Gastrocnemius medialis (tissue), 4 donors: Measurements from ENCODE around the gene ZNF716. TPM values are rescaled to one million over a fixed set of nuclear protein-coding genes. Genes with fewer than 3 reads are reported as not detected.

Source experiments
- ATAC-seq, 2 donors: fragments of 150-250 bp; one replicate each; pipeline ENCODE4 v1.9.1; 2016
- DNase-seq, 2 donors: peaks; one replicate each; pipeline ENCODE4 v3.0.0-alpha.2; 2019
- H3K27ac ChIP-seq, 4 donors: fragments of 200-600 bp; sonication (generic); 1 replicate in 1 of 4; 2 replicates in 3 of 4; pipeline ENCODE4 v1.5.1; 2016 to 2018; ENCODE audit warnings: mild to moderate bottlenecking in 2 of 4, moderate library complexity in 1 of 4
- H3K27me3 ChIP-seq, 3 donors: fragments of 200-600 bp; sonication (generic) in 2 of 3; 1 replicate in 1 of 3; 2 replicates in 2 of 3; pipeline versions ENCODE4 v1.5.1 to v1.6.0; 2016 to 2019; ENCODE audit warnings: mild to moderate bottlenecking in 1 of 3, moderate library complexity in 1 of 3
- H3K36me3 ChIP-seq, 2 donors: fragments of 200-600 bp; sonication (generic) in 1 of 2; one replicate each; pipeline ENCODE4 v1.5.1; 2017 to 2018
- H3K4me1 ChIP-seq, 2 donors: fragments of 200-600 bp; sonication (generic) in 1 of 2; one replicate each; pipeline ENCODE4 v1.5.1; 2016 to 2017; ENCODE audit warnings: mild to moderate bottlenecking in 2 of 2
- H3K4me3 ChIP-seq, 4 donors: fragments of 200-600 bp; sonication (generic) in 3 of 4; 1 replicate in 1 of 4; 2 replicates in 3 of 4; pipeline ENCODE4 v1.5.1; 2016 to 2019; ENCODE audit warnings: mild to moderate bottlenecking in 2 of 4
- H3K9me3 ChIP-seq, 3 donors: fragments of 200-600 bp; sonication (generic) in 2 of 3; 1 replicate in 1 of 3; 2 replicates in 2 of 3; pipeline ENCODE4 v1.5.1; 2016 to 2019
- in situ Hi-C, 4 donors: fragments of 200-750 bp; cut with MboI; loops; one replicate each; pipeline versions ENCODE4 v1.15.0 to v1.8.0; 2017; ENCODE audit warnings: low sequenced_read_pairs in 4 of 4
- intact Hi-C: fragments of 100-400 bp; cut with DNase I; formaldehyde crosslinking; loops from one replicate; pipeline ENCODE4 v1.15.1; 2023; ENCODE audit warnings: low total_unique reads
- microRNA counts, 2 donors: library from miRNA; unstranded; fragments of <30 nt; microRNA quantifications; one replicate each; lab custom pipeline; 2016
- microRNA-seq, 2 donors: library from miRNA; unstranded; fragments of <30 nt; microRNA quantifications; one replicate each; pipeline ENCODE4, GENCODE V29; 2016; ENCODE audit warnings: borderline replicate concordance in 2 of 2
- total RNA-seq, 4 donors: library from RNA; depleted of rRNA; stranded (reverse); fragments of >200 nt; gene quantifications; one replicate each; pipeline versions ENCODE4 v1.1.0 to v1.2.3, GENCODE V29; 2016
- TF ChIP-seq, protein P1 (sequence below), 5 experiments: fragments of 450-650 bp in 3 of 5; fragments of 200-600 bp in 2 of 5; sonication (generic) in 2 of 5; IDR thresholded peaks in 4 of 5; conservative IDR thresholded peaks in 1 of 5; 1 replicate in 4 of 5; 2 replicates in 1 of 5; pipeline ENCODE4 v1.5.1; 2016 to 2019; ENCODE audit warnings: antibody characterized with exemption in 5 of 5, mild to moderate bottlenecking in 3 of 5, moderate library complexity in 3 of 5

The ZNF716 gene
- total RNA-seq, 4 donors from 2014 or later = not detected

GRCh38 chr7:57505176-57505575, 55.2 kb downstream of the ZNF716 start:
- in situ Hi-C loops = no loop called here
- H3K27me3 ChIP-seq = no peaks in the 10 kb centered on the region
- DNase-seq = no peak
- H3K4me1 ChIP-seq = no peaks in the 10 kb centered on the region
- intact Hi-C loops = no loop called here
- no peaks in the 10 kb centered on the region for H3K36me3 ChIP-seq
- TF ChIP-seq, protein P1, sequence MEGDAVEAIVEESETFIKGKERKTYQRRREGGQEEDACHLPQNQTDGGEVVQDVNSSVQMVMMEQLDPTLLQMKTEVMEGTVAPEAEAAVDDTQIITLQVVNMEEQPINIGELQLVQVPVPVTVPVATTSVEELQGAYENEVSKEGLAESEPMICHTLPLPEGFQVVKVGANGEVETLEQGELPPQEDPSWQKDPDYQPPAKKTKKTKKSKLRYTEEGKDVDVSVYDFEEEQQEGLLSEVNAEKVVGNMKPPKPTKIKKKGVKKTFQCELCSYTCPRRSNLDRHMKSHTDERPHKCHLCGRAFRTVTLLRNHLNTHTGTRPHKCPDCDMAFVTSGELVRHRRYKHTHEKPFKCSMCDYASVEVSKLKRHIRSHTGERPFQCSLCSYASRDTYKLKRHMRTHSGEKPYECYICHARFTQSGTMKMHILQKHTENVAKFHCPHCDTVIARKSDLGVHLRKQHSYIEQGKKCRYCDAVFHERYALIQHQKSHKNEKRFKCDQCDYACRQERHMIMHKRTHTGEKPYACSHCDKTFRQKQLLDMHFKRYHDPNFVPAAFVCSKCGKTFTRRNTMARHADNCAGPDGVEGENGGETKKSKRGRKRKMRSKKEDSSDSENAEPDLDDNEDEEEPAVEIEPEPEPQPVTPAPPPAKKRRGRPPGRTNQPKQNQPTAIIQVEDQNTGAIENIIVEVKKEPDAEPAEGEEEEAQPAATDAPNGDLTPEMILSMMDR (IDR thresholded peaks at IDR 0.05 in 4 of 5, conservative IDR thresholded peaks at IDR 0.05 in 1 of 5) = no peak
- H3K9me3 ChIP-seq = no peaks in the 10 kb centered on the region
- H3K27ac ChIP-seq = no peak overlapping the region
- no peak for ATAC-seq
- no peak overlapping the region for H3K4me3 ChIP-seq

MicroRNA genes within 50 kb of the gene (microRNA counts, 767-probe panel; counts per million panel counts)
- 356 to 448 counts per million in 2 donors for microRNA hsa-miR-3147 (lab: Ali Mortazavi, UCI)

Small RNAs within 50 kb of the gene (microRNA-seq; reads per million reads assigned to microRNA genes)
- gene MIR3147 = 0 reads per million in 2 donors
